Ishikawa (cell line): ENCODE data around the gene C14orf180.

Experiments used
- CEBPB ChIP-seq: IDR thresholded peaks from 2 replicates; pipeline ENCODE4 v1.6.1; 2012
- CREB1 ChIP-seq: IDR thresholded peaks from 2 replicates; pipeline ENCODE4 v1.6.1; 2012; ENCODE audit warnings: low read depth
- EGR1 ChIP-seq: IDR thresholded peaks from 2 replicates; pipeline ENCODE4 v1.6.1; 2012
- EP300 ChIP-seq: IDR thresholded peaks from 2 replicates; pipeline ENCODE4 v1.6.1; 2012; ENCODE audit warnings: borderline replicate concordance
- FOXM1 ChIP-seq: IDR thresholded peaks from 2 replicates; pipeline ENCODE4 v1.6.1; 2012; ENCODE audit warnings: low read depth, borderline replicate concordance
- NFIC ChIP-seq: IDR thresholded peaks from 2 replicates; pipeline ENCODE4 v1.6.1; 2012
- RAD21 ChIP-seq: IDR thresholded peaks from 2 replicates; pipeline ENCODE4 v1.6.1; 2012; ENCODE audit warnings: low read depth
- TAF1 ChIP-seq: IDR thresholded peaks from 2 replicates; pipeline ENCODE4 v1.6.1; 2012; ENCODE audit warnings: low read depth, mild to moderate bottlenecking
- TCF12 ChIP-seq: IDR thresholded peaks from 2 replicates; pipeline ENCODE4 v1.6.1; 2012; ENCODE audit warnings: low read depth
- TEAD4 ChIP-seq: IDR thresholded peaks from 2 replicates; pipeline ENCODE4 v1.6.1; 2012
- YY1 ChIP-seq: IDR thresholded peaks from 2 replicates; pipeline ENCODE4 v1.6.1; 2012; ENCODE audit warnings: low read depth
- ZBTB7A ChIP-seq: IDR thresholded peaks from 2 replicates; pipeline ENCODE4 v1.6.1; 2012; ENCODE audit warnings: low read depth
- TF ChIP-seq, protein P1 (sequence below): IDR thresholded peaks from 2 replicates; pipeline ENCODE4 v1.6.1; 2012
- TF ChIP-seq, protein P2 (sequence below): IDR thresholded peaks from 2 replicates; pipeline ENCODE4 v1.6.1; 2012
- TF ChIP-seq, protein P3 (sequence below): IDR thresholded peaks from 2 replicates; pipeline ENCODE4 v1.6.1; 2012; ENCODE audit warnings: low read depth, mild to moderate bottlenecking

The C14orf180 gene

DNA sequence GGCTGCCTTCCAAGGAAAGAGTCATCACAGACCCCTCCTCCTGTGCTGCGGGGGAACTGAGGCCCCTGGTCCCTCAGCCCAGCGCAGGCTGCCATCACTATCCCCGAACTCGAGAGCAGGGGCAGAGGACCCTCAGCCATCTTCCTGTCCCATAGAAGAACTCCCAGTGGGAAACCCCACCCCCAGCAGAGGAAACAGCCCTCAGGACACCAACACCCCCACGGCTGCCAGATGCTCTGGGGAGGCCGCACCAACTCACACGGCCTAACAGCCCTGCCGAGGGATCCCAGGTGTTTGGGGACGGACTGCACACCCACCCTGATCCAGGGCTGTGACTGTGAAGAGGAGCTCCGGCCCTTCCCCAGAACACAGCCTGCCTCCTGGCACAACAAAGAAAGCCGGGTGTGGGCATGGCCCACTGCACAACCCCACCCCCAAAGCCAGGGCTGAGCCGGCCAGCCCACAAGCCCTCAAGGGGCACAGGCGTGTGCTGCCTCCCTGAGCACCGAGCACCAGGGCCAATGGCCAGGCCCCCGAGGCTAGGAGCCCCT is 16.3 kb upstream of the C14orf180 start:
- TF ChIP-seq FOXM1 (no peak), ZBTB7A (no peak), TCF12 (no peak)
- TF ChIP-seq, protein P1, sequence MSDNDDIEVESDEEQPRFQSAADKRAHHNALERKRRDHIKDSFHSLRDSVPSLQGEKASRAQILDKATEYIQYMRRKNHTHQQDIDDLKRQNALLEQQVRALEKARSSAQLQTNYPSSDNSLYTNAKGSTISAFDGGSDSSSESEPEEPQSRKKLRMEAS, result no peak

DNA sequence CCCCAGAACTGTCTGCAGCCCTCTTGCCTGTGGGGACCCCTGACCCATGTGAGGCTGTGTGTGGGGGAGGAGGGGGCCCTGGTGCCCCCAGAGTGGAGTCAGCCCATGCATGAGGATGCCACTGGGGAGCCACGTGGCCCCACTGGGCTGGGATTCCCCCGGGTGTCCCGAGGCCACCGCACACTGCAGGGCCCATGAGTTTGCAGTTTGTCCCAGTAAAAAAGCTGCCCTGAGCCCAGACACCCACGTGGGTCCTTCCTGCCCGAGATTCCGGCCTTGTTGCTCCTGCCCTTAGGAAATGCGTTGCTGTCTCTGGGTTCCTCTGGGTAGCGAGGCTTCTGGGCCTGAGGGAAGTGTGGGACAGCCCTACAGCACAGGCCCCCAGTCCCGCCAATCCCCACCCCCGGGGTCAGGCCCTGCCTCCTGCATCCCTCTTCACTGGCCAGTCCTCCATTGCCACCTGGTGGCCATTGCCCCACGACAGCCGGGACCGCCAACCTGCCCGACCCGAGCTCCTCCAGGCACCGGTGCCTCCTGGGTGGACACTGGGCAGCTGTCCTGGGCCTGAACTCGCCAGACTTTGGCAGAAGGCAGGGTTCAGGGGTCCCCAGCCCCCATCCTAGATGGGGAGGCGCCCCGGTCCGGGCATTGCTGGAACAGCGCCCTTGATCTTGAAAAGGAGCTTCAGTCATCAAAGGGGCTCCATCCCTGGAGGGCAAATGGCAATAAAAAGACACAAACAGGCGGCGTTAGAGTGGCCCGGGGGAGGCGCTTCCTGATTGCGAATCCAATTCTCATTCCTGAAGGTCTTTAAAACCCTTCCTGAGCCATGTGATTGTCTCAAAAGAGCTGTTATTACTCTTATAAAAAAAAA is 15.6 kb upstream of the C14orf180 start:
- TF ChIP-seq ZBTB7A (no peak), TCF12 (no peak), RAD21 (peak; percentile 97)
- TF ChIP-seq, protein P1, result peak; percentile 19; the same call in 1 of the 2 replicates
- TF ChIP-seq, protein P2, sequence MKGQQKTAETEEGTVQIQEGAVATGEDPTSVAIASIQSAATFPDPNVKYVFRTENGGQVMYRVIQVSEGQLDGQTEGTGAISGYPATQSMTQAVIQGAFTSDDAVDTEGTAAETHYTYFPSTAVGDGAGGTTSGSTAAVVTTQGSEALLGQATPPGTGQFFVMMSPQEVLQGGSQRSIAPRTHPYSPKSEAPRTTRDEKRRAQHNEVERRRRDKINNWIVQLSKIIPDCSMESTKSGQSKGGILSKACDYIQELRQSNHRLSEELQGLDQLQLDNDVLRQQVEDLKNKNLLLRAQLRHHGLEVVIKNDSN, result 0 out of 2 replicates have a peak, but pooled peaks have one; percentile 20

DNA sequence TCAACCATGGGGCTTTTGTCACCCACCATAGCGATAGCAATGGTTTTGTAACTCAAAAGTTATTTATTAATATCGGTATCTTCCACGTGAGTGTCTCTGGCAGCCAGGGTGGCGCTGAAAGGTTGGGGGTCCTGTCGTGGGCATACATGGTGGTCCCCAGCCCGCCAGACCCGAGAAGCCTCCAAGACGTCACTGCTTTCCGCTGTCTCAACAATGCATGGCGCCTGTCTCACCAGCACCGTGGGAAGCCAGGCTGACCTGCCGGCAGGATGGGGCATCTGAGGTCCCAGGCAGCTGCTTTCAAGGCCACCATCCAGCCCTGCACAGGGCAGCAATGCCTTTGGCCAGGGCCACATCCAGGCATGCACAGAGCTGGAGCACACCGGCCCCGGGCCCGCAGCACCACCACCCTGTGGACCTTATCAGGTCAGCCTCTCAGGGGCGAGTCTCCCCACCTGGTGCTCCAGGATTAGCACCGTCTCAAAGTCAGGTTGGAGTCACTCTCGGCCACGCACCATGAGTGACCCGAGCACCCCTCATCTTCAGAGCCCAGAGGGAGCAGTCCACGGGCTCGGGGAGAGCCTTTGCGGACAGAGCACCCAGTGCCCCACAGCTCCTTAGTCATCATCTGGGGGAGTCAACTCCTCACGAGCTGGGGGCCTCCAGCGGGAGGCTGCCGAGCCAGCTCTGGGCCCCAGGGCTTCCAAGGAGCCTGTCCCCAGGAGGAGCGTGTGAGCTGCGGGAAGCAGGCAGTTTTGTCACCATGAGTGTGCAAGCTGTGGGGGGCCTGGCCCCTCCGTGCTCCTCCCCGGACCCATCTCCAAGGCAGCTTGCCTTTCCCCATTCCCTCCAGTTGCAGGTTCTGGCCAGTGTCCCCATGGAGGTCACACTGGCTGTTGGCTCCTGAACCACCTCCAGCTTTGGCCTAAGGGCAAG is 14.6 kb upstream of the C14orf180 start:
- no peak for TF ChIP-seq ZBTB7A
- TF ChIP-seq, protein P3, sequence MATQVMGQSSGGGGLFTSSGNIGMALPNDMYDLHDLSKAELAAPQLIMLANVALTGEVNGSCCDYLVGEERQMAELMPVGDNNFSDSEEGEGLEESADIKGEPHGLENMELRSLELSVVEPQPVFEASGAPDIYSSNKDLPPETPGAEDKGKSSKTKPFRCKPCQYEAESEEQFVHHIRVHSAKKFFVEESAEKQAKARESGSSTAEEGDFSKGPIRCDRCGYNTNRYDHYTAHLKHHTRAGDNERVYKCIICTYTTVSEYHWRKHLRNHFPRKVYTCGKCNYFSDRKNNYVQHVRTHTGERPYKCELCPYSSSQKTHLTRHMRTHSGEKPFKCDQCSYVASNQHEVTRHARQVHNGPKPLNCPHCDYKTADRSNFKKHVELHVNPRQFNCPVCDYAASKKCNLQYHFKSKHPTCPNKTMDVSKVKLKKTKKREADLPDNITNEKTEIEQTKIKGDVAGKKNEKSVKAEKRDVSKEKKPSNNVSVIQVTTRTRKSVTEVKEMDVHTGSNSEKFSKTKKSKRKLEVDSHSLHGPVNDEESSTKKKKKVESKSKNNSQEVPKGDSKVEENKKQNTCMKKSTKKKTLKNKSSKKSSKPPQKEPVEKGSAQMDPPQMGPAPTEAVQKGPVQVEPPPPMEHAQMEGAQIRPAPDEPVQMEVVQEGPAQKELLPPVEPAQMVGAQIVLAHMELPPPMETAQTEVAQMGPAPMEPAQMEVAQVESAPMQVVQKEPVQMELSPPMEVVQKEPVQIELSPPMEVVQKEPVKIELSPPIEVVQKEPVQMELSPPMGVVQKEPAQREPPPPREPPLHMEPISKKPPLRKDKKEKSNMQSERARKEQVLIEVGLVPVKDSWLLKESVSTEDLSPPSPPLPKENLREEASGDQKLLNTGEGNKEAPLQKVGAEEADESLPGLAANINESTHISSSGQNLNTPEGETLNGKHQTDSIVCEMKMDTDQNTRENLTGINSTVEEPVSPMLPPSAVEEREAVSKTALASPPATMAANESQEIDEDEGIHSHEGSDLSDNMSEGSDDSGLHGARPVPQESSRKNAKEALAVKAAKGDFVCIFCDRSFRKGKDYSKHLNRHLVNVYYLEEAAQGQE, result no peak
- TF ChIP-seq, protein P2, result no peak
- TF ChIP-seq, protein P1, result no peak
- no peak for TF ChIP-seq TCF12
- no peak for TF ChIP-seq YY1

DNA sequence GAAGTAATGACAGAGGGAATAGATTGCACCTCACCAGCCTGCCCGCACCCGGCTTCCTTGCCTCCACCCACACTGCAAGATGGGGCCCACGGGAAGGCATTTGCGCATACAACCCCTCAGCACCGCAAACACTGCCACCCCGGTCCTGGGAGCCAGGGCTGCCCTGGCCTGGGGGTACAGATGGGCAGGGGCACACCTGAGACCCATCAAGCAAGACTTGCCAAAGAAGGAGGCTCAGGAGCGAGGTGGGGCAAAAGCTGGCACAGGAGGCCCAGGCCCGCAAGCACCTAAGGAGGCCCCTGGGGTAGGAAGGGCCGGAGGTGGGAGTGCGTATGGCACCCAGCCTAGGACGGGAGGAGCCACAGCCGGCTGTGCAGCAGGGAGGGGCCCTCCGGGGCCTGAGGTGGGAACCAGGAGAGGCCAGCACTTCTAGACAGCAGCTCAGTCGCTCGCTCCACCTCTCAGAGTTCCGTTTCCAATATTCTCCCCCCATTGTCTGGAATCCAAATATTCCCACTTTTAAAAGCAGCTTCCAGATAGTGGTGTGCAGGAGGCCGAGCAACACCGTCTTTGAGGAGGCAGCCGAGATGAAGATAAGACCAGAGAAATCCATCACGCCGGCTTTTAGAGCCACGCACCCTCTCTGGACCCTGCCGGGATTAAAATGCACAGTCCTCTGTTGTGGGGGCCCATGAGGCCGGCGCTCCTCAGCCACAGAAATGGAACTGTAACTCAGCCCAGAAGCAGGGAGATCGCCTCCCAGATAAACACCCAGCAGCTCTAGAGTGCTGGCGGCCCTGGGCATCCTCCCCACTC is 12.2 kb upstream of the C14orf180 start:
- TF ChIP-seq EP300 (no peak), TAF1 (no peak), YY1 (no peak), FOXM1 (no peak), TEAD4 (no peak), CREB1 (no peak)
- TF ChIP-seq, protein P2, result no peak

DNA sequence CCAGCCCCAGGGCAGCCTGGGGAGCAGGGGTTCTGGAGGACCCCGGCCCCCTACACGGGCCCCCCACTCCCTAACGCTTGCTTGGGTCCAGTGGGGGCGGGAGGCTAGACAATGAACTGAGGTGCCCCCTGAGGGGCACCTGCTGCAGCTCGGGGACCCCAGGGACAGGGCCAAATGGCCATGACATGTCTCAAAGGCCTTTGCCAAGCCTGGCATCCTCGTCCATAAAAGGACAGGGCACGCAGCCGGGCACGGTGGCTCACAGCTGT is 11.7 kb upstream of the C14orf180 start:
- TF ChIP-seq RAD21 (no peak), YY1 (no peak), FOXM1 (no peak), CEBPB (no peak), TEAD4 (no peak), ZBTB7A (no peak), CREB1 (no peak), EP300 (no peak), TAF1 (no peak), NFIC (no peak), TCF12 (no peak), EGR1 (no peak)
- TF ChIP-seq, protein P1, result no peak
- TF ChIP-seq, protein P3, result no peak
- TF ChIP-seq, protein P2, result no peak
